Measurements from ENCODE around the gene REXO1. TPM values are rescaled to one million over a fixed set of nuclear protein-coding genes. Genes with fewer than 3 reads are reported as not detected.

REXO1 gene
- total and polyA plus RNA-seq, 2 of the 8 experiments (the other 6 are each of a cell fraction or from before 2014, with no cell fraction given), result 42.4 to 44.3 TPM

DNA sequence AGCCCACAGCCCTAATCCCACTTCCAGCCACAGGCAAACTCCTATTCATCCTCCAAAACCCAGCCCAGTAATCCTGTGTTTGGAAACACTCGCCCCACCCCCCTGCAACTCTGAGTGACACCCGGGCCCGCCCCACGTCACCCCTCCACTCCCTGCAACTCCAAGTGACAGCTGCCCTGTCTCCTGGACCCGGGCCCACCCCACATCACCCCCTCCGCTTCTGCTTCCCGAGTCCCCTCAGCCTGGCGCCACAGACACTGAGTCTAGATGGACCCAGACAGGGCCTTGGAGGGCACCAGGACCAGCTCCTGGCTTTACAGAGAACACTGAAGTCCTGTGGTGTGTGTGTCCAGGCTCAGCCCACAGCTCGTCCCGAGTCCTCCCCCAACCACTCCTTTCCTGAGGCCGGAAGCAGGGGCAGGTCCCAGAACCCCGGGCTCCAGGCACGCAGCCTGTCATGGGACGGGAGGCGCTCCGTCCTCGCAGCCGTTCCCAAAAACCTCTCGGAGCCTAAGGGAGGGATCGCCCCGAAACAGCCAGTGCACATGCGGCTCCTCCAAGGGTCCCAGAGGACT, 7.7 kb downstream of the REXO1 start (continued):
- TF ChIP-seq, protein P1, sequence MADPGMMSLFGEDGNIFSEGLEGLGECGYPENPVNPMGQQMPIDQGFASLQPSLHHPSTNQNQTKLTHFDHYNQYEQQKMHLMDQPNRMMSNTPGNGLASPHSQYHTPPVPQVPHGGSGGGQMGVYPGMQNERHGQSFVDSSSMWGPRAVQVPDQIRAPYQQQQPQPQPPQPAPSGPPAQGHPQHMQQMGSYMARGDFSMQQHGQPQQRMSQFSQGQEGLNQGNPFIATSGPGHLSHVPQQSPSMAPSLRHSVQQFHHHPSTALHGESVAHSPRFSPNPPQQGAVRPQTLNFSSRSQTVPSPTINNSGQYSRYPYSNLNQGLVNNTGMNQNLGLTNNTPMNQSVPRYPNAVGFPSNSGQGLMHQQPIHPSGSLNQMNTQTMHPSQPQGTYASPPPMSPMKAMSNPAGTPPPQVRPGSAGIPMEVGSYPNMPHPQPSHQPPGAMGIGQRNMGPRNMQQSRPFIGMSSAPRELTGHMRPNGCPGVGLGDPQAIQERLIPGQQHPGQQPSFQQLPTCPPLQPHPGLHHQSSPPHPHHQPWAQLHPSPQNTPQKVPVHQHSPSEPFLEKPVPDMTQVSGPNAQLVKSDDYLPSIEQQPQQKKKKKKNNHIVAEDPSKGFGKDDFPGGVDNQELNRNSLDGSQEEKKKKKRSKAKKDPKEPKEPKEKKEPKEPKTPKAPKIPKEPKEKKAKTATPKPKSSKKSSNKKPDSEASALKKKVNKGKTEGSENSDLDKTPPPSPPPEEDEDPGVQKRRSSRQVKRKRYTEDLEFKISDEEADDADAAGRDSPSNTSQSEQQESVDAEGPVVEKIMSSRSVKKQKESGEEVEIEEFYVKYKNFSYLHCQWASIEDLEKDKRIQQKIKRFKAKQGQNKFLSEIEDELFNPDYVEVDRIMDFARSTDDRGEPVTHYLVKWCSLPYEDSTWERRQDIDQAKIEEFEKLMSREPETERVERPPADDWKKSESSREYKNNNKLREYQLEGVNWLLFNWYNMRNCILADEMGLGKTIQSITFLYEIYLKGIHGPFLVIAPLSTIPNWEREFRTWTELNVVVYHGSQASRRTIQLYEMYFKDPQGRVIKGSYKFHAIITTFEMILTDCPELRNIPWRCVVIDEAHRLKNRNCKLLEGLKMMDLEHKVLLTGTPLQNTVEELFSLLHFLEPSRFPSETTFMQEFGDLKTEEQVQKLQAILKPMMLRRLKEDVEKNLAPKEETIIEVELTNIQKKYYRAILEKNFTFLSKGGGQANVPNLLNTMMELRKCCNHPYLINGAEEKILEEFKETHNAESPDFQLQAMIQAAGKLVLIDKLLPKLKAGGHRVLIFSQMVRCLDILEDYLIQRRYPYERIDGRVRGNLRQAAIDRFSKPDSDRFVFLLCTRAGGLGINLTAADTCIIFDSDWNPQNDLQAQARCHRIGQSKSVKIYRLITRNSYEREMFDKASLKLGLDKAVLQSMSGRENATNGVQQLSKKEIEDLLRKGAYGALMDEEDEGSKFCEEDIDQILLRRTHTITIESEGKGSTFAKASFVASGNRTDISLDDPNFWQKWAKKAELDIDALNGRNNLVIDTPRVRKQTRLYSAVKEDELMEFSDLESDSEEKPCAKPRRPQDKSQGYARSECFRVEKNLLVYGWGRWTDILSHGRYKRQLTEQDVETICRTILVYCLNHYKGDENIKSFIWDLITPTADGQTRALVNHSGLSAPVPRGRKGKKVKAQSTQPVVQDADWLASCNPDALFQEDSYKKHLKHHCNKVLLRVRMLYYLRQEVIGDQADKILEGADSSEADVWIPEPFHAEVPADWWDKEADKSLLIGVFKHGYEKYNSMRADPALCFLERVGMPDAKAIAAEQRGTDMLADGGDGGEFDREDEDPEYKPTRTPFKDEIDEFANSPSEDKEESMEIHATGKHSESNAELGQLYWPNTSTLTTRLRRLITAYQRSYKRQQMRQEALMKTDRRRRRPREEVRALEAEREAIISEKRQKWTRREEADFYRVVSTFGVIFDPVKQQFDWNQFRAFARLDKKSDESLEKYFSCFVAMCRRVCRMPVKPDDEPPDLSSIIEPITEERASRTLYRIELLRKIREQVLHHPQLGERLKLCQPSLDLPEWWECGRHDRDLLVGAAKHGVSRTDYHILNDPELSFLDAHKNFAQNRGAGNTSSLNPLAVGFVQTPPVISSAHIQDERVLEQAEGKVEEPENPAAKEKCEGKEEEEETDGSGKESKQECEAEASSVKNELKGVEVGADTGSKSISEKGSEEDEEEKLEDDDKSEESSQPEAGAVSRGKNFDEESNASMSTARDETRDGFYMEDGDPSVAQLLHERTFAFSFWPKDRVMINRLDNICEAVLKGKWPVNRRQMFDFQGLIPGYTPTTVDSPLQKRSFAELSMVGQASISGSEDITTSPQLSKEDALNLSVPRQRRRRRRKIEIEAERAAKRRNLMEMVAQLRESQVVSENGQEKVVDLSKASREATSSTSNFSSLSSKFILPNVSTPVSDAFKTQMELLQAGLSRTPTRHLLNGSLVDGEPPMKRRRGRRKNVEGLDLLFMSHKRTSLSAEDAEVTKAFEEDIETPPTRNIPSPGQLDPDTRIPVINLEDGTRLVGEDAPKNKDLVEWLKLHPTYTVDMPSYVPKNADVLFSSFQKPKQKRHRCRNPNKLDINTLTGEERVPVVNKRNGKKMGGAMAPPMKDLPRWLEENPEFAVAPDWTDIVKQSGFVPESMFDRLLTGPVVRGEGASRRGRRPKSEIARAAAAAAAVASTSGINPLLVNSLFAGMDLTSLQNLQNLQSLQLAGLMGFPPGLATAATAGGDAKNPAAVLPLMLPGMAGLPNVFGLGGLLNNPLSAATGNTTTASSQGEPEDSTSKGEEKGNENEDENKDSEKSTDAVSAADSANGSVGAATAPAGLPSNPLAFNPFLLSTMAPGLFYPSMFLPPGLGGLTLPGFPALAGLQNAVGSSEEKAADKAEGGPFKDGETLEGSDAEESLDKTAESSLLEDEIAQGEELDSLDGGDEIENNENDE (IDR thresholded peaks at IDR 0.05; ENCODE audit: insufficient replicate concordance, low read length), result no peak
- TF ChIP-seq SIX5 (IDR thresholded peaks at IDR 0.05; ENCODE audit: low read depth, low read length) (no peak), HDAC2 (IDR thresholded peaks at IDR 0.05; ENCODE audit: borderline replicate concordance in 1 of 2, low read depth in 2 of 2, low read length in 2 of 2) (no peak), USF2 (IDR thresholded peaks at IDR 0.05; ENCODE audit: low read length) (no peak), NRF1 (IDR thresholded peaks at IDR 0.05; ENCODE audit: low read depth, low read length) (no peak), POLR2AphosphoS5 (IDR thresholded peaks at IDR 0.05; ENCODE audit: low read depth, low read length) (no peak), CTCF (IDR thresholded peaks at IDR 0.05; ENCODE audit: control extremely low read depth in 1 of 3, insufficient read depth in 1 of 3, low read depth in 1 of 3, low read length in 3 of 3) (no peak)

Measured in H1 (cell line).